GM23338 (cell line): ENCODE measurements around the gene DZIP1. TPM values are rescaled to one million over a fixed set of nuclear protein-coding genes. Genes with fewer than 3 reads are reported as not detected.

Source experiments
- ATAC-seq: fragments of 200-7000 bp; cut with Tn5 transposase; 3 replicates; pipeline ENCODE4 v1.9.1; 2020
- DNase-seq: peaks from one replicate; pipeline ENCODE4 v3.0.0-alpha.2; 2015; ENCODE audit warnings: low spot score
- H2AFZ ChIP-seq: fragments of 200-600 bp; sonication (generic); 2 replicates; pipeline ENCODE4 v1.8.0; 2016; ENCODE audit warnings: antibody characterized with exemption, mild to moderate bottlenecking, moderate library complexity
- H3F3A ChIP-seq: fragments of 200-600 bp; sonication (generic); replicated peaks from 2 replicates; pipeline ENCODE4 v1.8.0; 2017; ENCODE audit warnings: antibody characterized with exemption, mixed run types, low read depth
- H3K27ac ChIP-seq: fragments of 200-600 bp; sonication (generic); 2 replicates; pipeline ENCODE4 v1.6.1; 2016; ENCODE audit warnings: low read depth
- H3K27me3 ChIP-seq: fragments of 200-600 bp; sonication (generic); 2 replicates; pipeline ENCODE4 v1.8.0; 2016; ENCODE audit warnings: mild to moderate bottlenecking, mixed run types, moderate library complexity; ENCODE audit not compliant: insufficient read depth
- H3K36me3 ChIP-seq: fragments of 200-600 bp; sonication (generic); 2 replicates; pipeline ENCODE4 v1.8.0; 2016; ENCODE audit warnings: mild to moderate bottlenecking; ENCODE audit not compliant: insufficient read depth
- H3K4me1 ChIP-seq: fragments of 200-600 bp; sonication (generic); 2 replicates; pipeline ENCODE4 v1.8.0; 2016; ENCODE audit warnings: mild to moderate bottlenecking, moderate library complexity; ENCODE audit not compliant: insufficient read depth
- H3K4me2 ChIP-seq: fragments of 200-600 bp; sonication (generic); 2 replicates; pipeline ENCODE4 v1.7.1; 2017; ENCODE audit warnings: mixed run types
- H3K4me3 ChIP-seq: fragments of 200-600 bp; sonication (generic); 2 replicates; pipeline ENCODE4 v1.6.1; 2016; ENCODE audit warnings: mixed run types
- H3K79me2 ChIP-seq: fragments of 200-600 bp; sonication (generic); replicated peaks from 2 replicates; pipeline ENCODE4 v1.8.0; 2017; ENCODE audit warnings: mild to moderate bottlenecking; ENCODE audit not compliant: insufficient read depth
- H3K9me2 ChIP-seq: fragments of 200-600 bp; sonication (generic); 2 replicates; pipeline ENCODE4 v1.8.0; 2017; ENCODE audit not compliant: insufficient read depth
- H4K20me1 ChIP-seq: fragments of 200-600 bp; sonication (generic); replicated peaks from 2 replicates; pipeline ENCODE4 v1.8.0; 2017; ENCODE audit warnings: mild to moderate bottlenecking; ENCODE audit not compliant: insufficient read depth
- H3K27ac Mint-ChIP-seq: 2 replicates; pipeline ENCODE4 v1.8.0; 2020; ENCODE audit warnings: inconsistent platforms, mild to moderate bottlenecking, moderate library complexity, mixed read lengths
- H3K27me3 Mint-ChIP-seq: 3 replicates; pipeline ENCODE4 v1.8.0; 2022; ENCODE audit warnings: low read depth, mild to moderate bottlenecking, moderate library complexity, mixed read lengths, inconsistent platforms; ENCODE audit not compliant: insufficient read depth, poor library complexity
- H3K36me3 Mint-ChIP-seq: 3 replicates; pipeline ENCODE4 v1.8.0; 2021; ENCODE audit warnings: low read depth, mild to moderate bottlenecking, inconsistent platforms, moderate library complexity, mixed read lengths
- H3K4me1 Mint-ChIP-seq: 3 replicates; pipeline ENCODE4 v1.8.0; 2020; ENCODE audit warnings: mild to moderate bottlenecking, inconsistent platforms, mixed read lengths
- H3K4me3 Mint-ChIP-seq: 3 replicates; pipeline ENCODE4 v1.8.0; 2021; ENCODE audit warnings: moderate library complexity, mild to moderate bottlenecking, inconsistent platforms, mixed read lengths
- H3K9me3 Mint-ChIP-seq: 3 replicates; pipeline ENCODE4 v1.8.0; 2020; ENCODE audit warnings: moderate library complexity, mild to moderate bottlenecking, inconsistent platforms, mixed read lengths
- CREB1 ChIP-seq: fragments of 250-450 bp; sonication (Bioruptor Pico); IDR thresholded peaks from 2 replicates; pipeline ENCODE4 v1.5.0; 2020; ENCODE audit warnings: low read depth, mild to moderate bottlenecking, moderate library complexity
- EZH2 ChIP-seq: fragments of 200-600 bp; sonication (generic); IDR thresholded peaks from one replicate; pipeline ENCODE4 v1.8.0; 2017; ENCODE audit warnings: antibody characterized with exemption, mild to moderate bottlenecking, low read depth; ENCODE audit not compliant: unreplicated experiment
- EZH2phosphoT487 ChIP-seq: fragments of 200-600 bp; sonication (generic); IDR thresholded peaks from one replicate; pipeline ENCODE4 v1.8.1; 2018; ENCODE audit warnings: antibody characterized with exemption; ENCODE audit not compliant: unreplicated experiment
- JUNB ChIP-seq: IDR thresholded peaks from one replicate; pipeline ENCODE4 v1.6.1; 2016; ENCODE audit warnings: antibody characterized with exemption; ENCODE audit not compliant: unreplicated experiment
- NANOG ChIP-seq: IDR thresholded peaks from 2 replicates; pipeline ENCODE4 v1.6.1; 2016; ENCODE audit warnings: antibody characterized with exemption, borderline replicate concordance
- POLR2AphosphoS5 ChIP-seq: IDR thresholded peaks from 2 replicates; pipeline ENCODE4 v1.6.1; 2016; ENCODE audit warnings: antibody characterized with exemption, low read depth
- STAT1 ChIP-seq: IDR thresholded peaks from one replicate; pipeline ENCODE4 v1.6.1; 2016; ENCODE audit warnings: antibody characterized with exemption; ENCODE audit not compliant: unreplicated experiment
- ZNF114 ChIP-seq: fragments of 250-450 bp; sonication (Bioruptor Pico); IDR thresholded peaks from 2 replicates; pipeline ENCODE4 v1.5.0; 2020; ENCODE audit warnings: mild to moderate bottlenecking, moderate library complexity
- ZNF331 ChIP-seq: fragments of 250-450 bp; sonication (Bioruptor Pico); IDR thresholded peaks from 2 replicates; pipeline ENCODE4 v1.5.0; 2020; ENCODE audit warnings: low read depth, mild to moderate bottlenecking, moderate library complexity
- polyA plus RNA-seq: library from polyadenylated mRNA; unstranded; fragments of >200 nt; fragmentation: Nextera tagmentation; extraction: Ambion mirVana; gene quantifications from 2 replicates; pipeline ENCODE4 v1.2.1, GENCODE V29; 2016
- total RNA-seq: library from RNA; depleted of rRNA; stranded (reverse); fragments of >200 nt; shearing (Covaris generic); gene quantifications from 2 replicates; pipeline ENCODE4 v1.2.3, GENCODE V29; 2014
- TF ChIP-seq, protein P1 (sequence below): IDR thresholded peaks from one replicate; pipeline ENCODE4 v1.6.1; 2018; ENCODE audit warnings: antibody characterized with exemption; ENCODE audit not compliant: unreplicated experiment
- TF ChIP-seq, protein P2 (sequence below), 2 experiments: fragments of 200-600 bp in 1 of 2; sonication (generic) in 1 of 2; conservative IDR thresholded peaks; 2 replicates each; pipeline versions ENCODE4 v1.5.1 to v1.6.1; 2016 to 2017; ENCODE audit warnings: antibody characterized with exemption in 2 of 2, low read depth in 2 of 2, mild to moderate bottlenecking in 2 of 2, moderate library complexity in 1 of 2
- TF ChIP-seq, protein P3 (sequence below): IDR thresholded peaks from 2 replicates; pipeline ENCODE4 v1.6.1; 2016; ENCODE audit warnings: antibody characterized with exemption

The DZIP1 gene
- total and polyA plus RNA-seq, 2 experiments from 2014 or later: 10.6 to 24.2 TPM

GRCh38 chr13:95643571-95643935, 953 bp downstream of the DZIP1 start:
- Histone ChIP-seq H2AFZ (peak overlapping the region; percentile 89), H3K27me3 (peaks cover 21% of the 10 kb centered on the region), H3K4me3 (peak overlapping the region; percentile 80), H3K79me2 (0 out of 2 replicates have a peak, but pooled peaks cover 5% of the 10 kb centered on the region), H4K20me1 (no peaks in the 10 kb centered on the region), H3K9me2 (no peaks in the 10 kb centered on the region), H3K4me2 (peak overlapping the region; percentile 92), H3K4me1 (peaks cover 15% of the 10 kb centered on the region), H3K36me3 (no peaks in the 10 kb centered on the region), H3K27ac (no peak overlapping the region), H3F3A (no peaks in the 10 kb centered on the region)
- Mint-ChIP-seq H3K9me3 (no peaks in the 10 kb centered on the region; the same call in 2 of the 3 replicates), H3K36me3 (peaks cover 21% of the 10 kb centered on the region), H3K4me1 (peaks cover 21% of the 10 kb centered on the region), H3K4me3 (peak overlapping the region; percentile 89), H3K27ac (no peak overlapping the region), H3K27me3 (peaks cover 11% of the 10 kb centered on the region)
- ATAC-seq (peak; percentile 4), DNase-seq (peak; percentile 43)
- TF ChIP-seq, protein P1, sequence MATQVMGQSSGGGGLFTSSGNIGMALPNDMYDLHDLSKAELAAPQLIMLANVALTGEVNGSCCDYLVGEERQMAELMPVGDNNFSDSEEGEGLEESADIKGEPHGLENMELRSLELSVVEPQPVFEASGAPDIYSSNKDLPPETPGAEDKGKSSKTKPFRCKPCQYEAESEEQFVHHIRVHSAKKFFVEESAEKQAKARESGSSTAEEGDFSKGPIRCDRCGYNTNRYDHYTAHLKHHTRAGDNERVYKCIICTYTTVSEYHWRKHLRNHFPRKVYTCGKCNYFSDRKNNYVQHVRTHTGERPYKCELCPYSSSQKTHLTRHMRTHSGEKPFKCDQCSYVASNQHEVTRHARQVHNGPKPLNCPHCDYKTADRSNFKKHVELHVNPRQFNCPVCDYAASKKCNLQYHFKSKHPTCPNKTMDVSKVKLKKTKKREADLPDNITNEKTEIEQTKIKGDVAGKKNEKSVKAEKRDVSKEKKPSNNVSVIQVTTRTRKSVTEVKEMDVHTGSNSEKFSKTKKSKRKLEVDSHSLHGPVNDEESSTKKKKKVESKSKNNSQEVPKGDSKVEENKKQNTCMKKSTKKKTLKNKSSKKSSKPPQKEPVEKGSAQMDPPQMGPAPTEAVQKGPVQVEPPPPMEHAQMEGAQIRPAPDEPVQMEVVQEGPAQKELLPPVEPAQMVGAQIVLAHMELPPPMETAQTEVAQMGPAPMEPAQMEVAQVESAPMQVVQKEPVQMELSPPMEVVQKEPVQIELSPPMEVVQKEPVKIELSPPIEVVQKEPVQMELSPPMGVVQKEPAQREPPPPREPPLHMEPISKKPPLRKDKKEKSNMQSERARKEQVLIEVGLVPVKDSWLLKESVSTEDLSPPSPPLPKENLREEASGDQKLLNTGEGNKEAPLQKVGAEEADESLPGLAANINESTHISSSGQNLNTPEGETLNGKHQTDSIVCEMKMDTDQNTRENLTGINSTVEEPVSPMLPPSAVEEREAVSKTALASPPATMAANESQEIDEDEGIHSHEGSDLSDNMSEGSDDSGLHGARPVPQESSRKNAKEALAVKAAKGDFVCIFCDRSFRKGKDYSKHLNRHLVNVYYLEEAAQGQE: no peak
- TF ChIP-seq, protein P2, sequence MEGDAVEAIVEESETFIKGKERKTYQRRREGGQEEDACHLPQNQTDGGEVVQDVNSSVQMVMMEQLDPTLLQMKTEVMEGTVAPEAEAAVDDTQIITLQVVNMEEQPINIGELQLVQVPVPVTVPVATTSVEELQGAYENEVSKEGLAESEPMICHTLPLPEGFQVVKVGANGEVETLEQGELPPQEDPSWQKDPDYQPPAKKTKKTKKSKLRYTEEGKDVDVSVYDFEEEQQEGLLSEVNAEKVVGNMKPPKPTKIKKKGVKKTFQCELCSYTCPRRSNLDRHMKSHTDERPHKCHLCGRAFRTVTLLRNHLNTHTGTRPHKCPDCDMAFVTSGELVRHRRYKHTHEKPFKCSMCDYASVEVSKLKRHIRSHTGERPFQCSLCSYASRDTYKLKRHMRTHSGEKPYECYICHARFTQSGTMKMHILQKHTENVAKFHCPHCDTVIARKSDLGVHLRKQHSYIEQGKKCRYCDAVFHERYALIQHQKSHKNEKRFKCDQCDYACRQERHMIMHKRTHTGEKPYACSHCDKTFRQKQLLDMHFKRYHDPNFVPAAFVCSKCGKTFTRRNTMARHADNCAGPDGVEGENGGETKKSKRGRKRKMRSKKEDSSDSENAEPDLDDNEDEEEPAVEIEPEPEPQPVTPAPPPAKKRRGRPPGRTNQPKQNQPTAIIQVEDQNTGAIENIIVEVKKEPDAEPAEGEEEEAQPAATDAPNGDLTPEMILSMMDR (conservative IDR thresholded peaks at IDR 0.05; ENCODE audit: low read depth in 2 of 2): no peak
- TF ChIP-seq CREB1 (CRISPR knock-in tag): no peak

- H3K36me3 Mint-ChIP-seq: peaks cover 22% of the 10 kb centered on the region
- H3K27me3 ChIP-seq: peaks cover 21% of the 10 kb centered on the region
- no peak for ATAC-seq
Measured at GRCh38 chr13:95642999-95643398, 1.5 kb downstream of the DZIP1 start.

More at GRCh38 chr13:95642999-95643398, 1.5 kb downstream of the DZIP1 start:
- Histone ChIP-seq H3K4me3 (peak overlapping the region; percentile 80), H3K27ac (no peak overlapping the region), H3K36me3 (0 out of 2 replicates have a peak, but pooled peaks cover 4% of the 10 kb centered on the region), H3K79me2 (0 out of 2 replicates have a peak, but pooled peaks cover 5% of the 10 kb centered on the region), H4K20me1 (no peaks in the 10 kb centered on the region), H2AFZ (no peak overlapping the region), H3K4me2 (peak overlapping the region; percentile 92), H3F3A (no peaks in the 10 kb centered on the region), H3K9me2 (no peaks in the 10 kb centered on the region), H3K4me1 (peaks cover 15% of the 10 kb centered on the region)
- Mint-ChIP-seq H3K9me3 (no peaks in the 10 kb centered on the region), H3K4me1 (peaks cover 21% of the 10 kb centered on the region), H3K4me3 (peak overlapping the region; percentile 89), H3K27ac (no peak overlapping the region), H3K27me3 (peaks cover 11% of the 10 kb centered on the region)
- TF ChIP-seq JUNB: no peak
- no peak for TF ChIP-seq ZNF114 (CRISPR knock-in tag)
- TF ChIP-seq, protein P1: no peak
- TF ChIP-seq NANOG: no peak
- no peak for TF ChIP-seq EZH2
- TF ChIP-seq STAT1: no peak
- TF ChIP-seq EZH2phosphoT487: no peak
- TF ChIP-seq, protein P3, sequence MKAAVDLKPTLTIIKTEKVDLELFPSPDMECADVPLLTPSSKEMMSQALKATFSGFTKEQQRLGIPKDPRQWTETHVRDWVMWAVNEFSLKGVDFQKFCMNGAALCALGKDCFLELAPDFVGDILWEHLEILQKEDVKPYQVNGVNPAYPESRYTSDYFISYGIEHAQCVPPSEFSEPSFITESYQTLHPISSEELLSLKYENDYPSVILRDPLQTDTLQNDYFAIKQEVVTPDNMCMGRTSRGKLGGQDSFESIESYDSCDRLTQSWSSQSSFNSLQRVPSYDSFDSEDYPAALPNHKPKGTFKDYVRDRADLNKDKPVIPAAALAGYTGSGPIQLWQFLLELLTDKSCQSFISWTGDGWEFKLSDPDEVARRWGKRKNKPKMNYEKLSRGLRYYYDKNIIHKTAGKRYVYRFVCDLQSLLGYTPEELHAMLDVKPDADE: no peak
- no peak for TF ChIP-seq ZNF331 (CRISPR knock-in tag)
- TF ChIP-seq, protein P2 (conservative IDR thresholded peaks at IDR 0.05; ENCODE audit: low read depth in 2 of 2): no peak
- TF ChIP-seq POLR2AphosphoS5: no peak
- TF ChIP-seq CREB1 (CRISPR knock-in tag): no peak
- peak; percentile 17 for DNase-seq
